ENCODE data around the gene COL6A3.

- TF ChIP-seq GLI4 (tag by site-specific recombination; IDR thresholded peaks at IDR 0.05) (no peak), CTCF (tag by site-specific recombination; IDR thresholded peaks at IDR 0.05) (no peak), ZNF354C (tag by site-specific recombination; IDR thresholded peaks at IDR 0.05; ENCODE audit: borderline replicate concordance, low read depth) (no peak), ZNF398 (tag by site-specific recombination; IDR thresholded peaks at IDR 0.05) (no peak), ZFP41 (tag by site-specific recombination; IDR thresholded peaks at IDR 0.05; ENCODE audit: borderline replicate concordance) (no peak)
These were observed 52.6 kb downstream of the COL6A3 start for GRCh38 chr2:237361194-237362004.
